Fibroblast of lung (primary cell): Measurements from ENCODE around the gene FBXL17. TPM values are rescaled to one million over a fixed set of nuclear protein-coding genes. Genes with fewer than 3 reads are reported as not detected.
A peak's percentile ranks its signal among the peaks of the same experiment; 100 is the strongest.

Experiments
- DNase-seq, 2 donors: peaks; one replicate each; pipeline versions ENCODE4 v3.0.0 to v3.0.0-alpha.2; 2010; ENCODE audit warnings: low read depth in 2 of 2
- H2AFZ ChIP-seq: 2 replicates; pipeline ENCODE4 v1.5.1; 2012; ENCODE audit warnings: low read length, control low read depth, inconsistent platforms
- H3K27ac ChIP-seq: 2 replicates; pipeline ENCODE4 v1.5.1; 2011; ENCODE audit warnings: low read length, control low read depth; ENCODE audit not compliant: insufficient read depth
- H3K27me3 ChIP-seq: 2 replicates; pipeline ENCODE4 v1.5.1; 2011; ENCODE audit warnings: mild to moderate bottlenecking, low read length; ENCODE audit not compliant: control insufficient read depth, insufficient read depth
- H3K36me3 ChIP-seq: 2 replicates; pipeline ENCODE4 v1.5.1; 2011; ENCODE audit warnings: low read length; ENCODE audit not compliant: control insufficient read depth, insufficient read depth
- H3K4me1 ChIP-seq: 2 replicates; pipeline ENCODE4 v1.5.1; 2011; ENCODE audit warnings: low read length; ENCODE audit not compliant: control insufficient read depth, insufficient read depth; ENCODE audit errors: extremely low read depth
- H3K4me2 ChIP-seq: 2 replicates; pipeline ENCODE4 v1.5.1; 2011; ENCODE audit warnings: low read length, control low read depth; ENCODE audit not compliant: insufficient read depth; ENCODE audit errors: extremely low read depth
- H3K4me3 ChIP-seq, 4 experiments: fragments of 200-600 bp in 1 of 4; sonication (generic) in 1 of 4; replicated peaks in 1 of 4; 2 replicates each; pipeline ENCODE4 v1.5.1; 2011 to 2016; ENCODE audit warnings: low read length in 4 of 4, low read depth in 3 of 4, mild to moderate bottlenecking in 3 of 4, control low read depth in 2 of 4, inconsistent platforms in 1 of 4, mixed read lengths in 1 of 4; ENCODE audit not compliant: insufficient read depth in 1 of 4; ENCODE audit errors: control extremely low read depth in 1 of 4
- H3K79me2 ChIP-seq: 2 replicates; pipeline ENCODE4 v1.5.1; 2012; ENCODE audit warnings: mild to moderate bottlenecking, low read length, inconsistent platforms; ENCODE audit not compliant: control insufficient read depth, insufficient read depth
- H3K9ac ChIP-seq: 2 replicates; pipeline ENCODE4 v1.5.1; 2011; ENCODE audit warnings: mild to moderate bottlenecking, low read length, control low read depth; ENCODE audit not compliant: insufficient read depth
- H3K9me3 ChIP-seq: 2 replicates; pipeline ENCODE4 v1.5.1; 2012; ENCODE audit warnings: low read depth, low read length; ENCODE audit not compliant: control insufficient read depth, insufficient read depth
- H4K20me1 ChIP-seq: 2 replicates; pipeline ENCODE4 v1.5.1; 2011; ENCODE audit warnings: low read length; ENCODE audit not compliant: control insufficient read depth, insufficient read depth; ENCODE audit errors: extremely low read depth
- EZH2 ChIP-seq: IDR thresholded peaks from 2 replicates; pipeline ENCODE4 v1.5.1; 2012; ENCODE audit warnings: low read length, control low read depth, mild to moderate bottlenecking; ENCODE audit errors: missing control alignments
- polyA plus RNA-seq, 2 donors: library from polyadenylated mRNA; depleted of rRNA in 1 of 2; stranded (reverse) in 1 of 2; unstranded in 1 of 2; fragments of >200 nt; gene quantifications; 2 replicates each; pipeline ENCODE4 v1.2.1, GENCODE V29; 2011 to 2012; ENCODE audit warnings: missing spikeins in 1 of 2
- total RNA-seq: library from RNA; depleted of rRNA; stranded (reverse); fragments of >200 nt; gene quantifications from 2 replicates; pipeline ENCODE4 v1.2.1, GENCODE V29; 2014
- TF ChIP-seq, protein P1 (sequence below), 2 donors: IDR thresholded peaks in 1 of 2; conservative IDR thresholded peaks in 1 of 2; 1 replicate in 1 of 2; 2 replicates in 1 of 2; pipeline ENCODE4 v1.5.1; 2011 to 2012; ENCODE audit warnings: low read length in 2 of 2, control low read depth in 1 of 2, inconsistent platforms in 1 of 2, low read depth in 1 of 2, mild to moderate bottlenecking in 1 of 2

Gene FBXL17
- total and polyA plus RNA-seq, 2 donors (not counting 1 experiment from before 2014, with no cell fraction given): 7.1 to 8.3 TPM

DNA sequence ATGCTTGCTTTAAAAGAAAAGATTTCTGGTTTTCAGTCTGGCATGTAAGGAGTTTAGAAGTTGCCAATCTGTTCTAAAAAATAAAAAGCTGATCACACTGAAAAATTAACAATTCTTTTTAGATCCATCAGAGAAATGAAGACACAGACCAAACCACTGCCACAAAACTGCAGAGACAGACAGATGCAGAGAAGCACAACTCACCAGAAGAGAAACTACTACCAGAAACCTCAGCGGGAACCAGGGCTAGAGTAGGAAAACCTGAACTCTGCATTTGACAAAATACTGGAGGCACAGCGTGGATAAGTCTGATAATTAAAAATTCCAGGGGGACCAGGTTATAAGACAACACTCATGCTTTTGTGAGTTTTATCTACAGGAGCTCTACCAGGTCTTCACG, 28.8 kb downstream of the FBXL17 start:
- Histone ChIP-seq H3K36me3 (no peaks in the 10 kb centered on the region), H3K4me2 (no peak overlapping the region), H4K20me1 (no peaks in the 10 kb centered on the region), H3K27me3 (no peaks in the 10 kb centered on the region), H3K79me2 (no peaks in the 10 kb centered on the region), H3K9ac (no peak overlapping the region), H3K27ac (no peak overlapping the region), H2AFZ (no peak overlapping the region), H3K9me3 (no peaks in the 10 kb centered on the region), H3K4me3 (no peak overlapping the region), H3K4me1 (no peaks in the 10 kb centered on the region)
- TF ChIP-seq EZH2: no peak
- TF ChIP-seq, protein P1, sequence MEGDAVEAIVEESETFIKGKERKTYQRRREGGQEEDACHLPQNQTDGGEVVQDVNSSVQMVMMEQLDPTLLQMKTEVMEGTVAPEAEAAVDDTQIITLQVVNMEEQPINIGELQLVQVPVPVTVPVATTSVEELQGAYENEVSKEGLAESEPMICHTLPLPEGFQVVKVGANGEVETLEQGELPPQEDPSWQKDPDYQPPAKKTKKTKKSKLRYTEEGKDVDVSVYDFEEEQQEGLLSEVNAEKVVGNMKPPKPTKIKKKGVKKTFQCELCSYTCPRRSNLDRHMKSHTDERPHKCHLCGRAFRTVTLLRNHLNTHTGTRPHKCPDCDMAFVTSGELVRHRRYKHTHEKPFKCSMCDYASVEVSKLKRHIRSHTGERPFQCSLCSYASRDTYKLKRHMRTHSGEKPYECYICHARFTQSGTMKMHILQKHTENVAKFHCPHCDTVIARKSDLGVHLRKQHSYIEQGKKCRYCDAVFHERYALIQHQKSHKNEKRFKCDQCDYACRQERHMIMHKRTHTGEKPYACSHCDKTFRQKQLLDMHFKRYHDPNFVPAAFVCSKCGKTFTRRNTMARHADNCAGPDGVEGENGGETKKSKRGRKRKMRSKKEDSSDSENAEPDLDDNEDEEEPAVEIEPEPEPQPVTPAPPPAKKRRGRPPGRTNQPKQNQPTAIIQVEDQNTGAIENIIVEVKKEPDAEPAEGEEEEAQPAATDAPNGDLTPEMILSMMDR (conservative IDR thresholded peaks at IDR 0.05 in 1 of 2, IDR thresholded peaks at IDR 0.05 in 1 of 2; ENCODE audit: low read depth in 1 of 2, low read length in 2 of 2): no peak
- DNase-seq: no peak

DNA sequence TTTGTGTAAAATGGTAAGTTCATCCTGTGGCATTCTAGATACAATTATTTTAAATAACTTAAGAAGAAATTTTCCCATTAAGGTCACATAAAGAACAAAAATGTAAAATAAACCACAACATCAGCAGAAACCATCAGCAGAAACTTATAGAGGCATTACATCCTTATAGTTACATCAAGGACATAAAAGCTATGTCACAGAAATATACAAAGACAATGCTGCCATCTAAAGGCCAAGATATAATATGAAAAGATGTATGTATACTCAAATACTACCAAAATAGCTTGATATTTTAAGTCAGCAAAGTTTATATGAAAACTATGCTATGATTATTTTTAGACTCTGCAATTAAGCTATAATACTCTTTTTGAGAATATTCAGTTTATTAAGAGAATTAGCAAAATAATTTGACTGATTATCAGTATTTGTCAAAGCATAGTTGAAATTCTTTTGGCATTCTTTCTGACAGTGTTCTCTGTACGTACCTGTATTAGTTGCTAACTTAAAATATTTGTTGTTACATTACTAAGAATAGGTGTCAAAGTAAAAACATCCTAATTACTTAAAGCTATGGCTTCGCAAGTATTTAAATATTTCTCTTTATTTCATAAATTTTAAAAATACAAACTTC, 36.2 kb downstream of the FBXL17 start:
- peak; percentile 41 to 75 for DNase-seq
- TF ChIP-seq, protein P1 (conservative IDR thresholded peaks at IDR 0.05 in 1 of 2, IDR thresholded peaks at IDR 0.05 in 1 of 2; ENCODE audit: low read depth in 1 of 2, low read length in 2 of 2): peak in 1 of 2 donors; percentile 13
- no peak for TF ChIP-seq EZH2
- no peaks in the 10 kb centered on the region for H3K27me3 ChIP-seq

DNA sequence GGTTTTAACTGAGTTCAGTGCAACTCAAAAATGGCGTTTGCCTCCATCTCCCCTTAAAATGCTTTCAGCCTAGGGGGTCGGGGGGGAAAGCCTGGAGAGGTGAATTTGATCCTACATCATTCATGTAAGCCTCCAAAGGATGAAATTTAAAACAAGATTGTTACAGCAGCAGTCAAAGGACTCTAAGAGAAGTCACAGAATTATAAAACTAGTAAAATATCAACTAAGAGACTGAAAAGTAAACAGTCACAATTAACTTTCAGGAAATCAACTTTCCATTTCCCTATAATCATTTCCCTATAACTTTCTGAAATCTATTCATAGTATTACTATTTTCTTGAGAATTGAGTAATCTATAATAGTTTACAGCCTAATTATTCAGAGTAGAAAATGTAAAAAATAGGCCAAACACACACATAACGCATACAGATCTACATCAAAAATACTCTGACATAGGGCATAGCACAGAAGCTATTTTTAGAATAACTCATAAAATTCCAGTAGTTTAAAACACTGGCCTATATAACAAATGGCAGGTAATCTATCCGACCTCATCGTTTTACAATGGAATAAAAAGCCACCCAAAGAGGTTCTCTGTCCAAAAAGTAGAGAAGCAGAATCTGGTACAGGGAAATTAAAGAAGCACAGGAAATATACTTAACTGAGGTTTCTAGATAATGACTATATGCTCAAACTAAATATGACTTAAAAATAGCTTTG, 37.6 kb downstream of the FBXL17 start:
- Histone ChIP-seq H3K4me1 (no peaks in the 10 kb centered on the region), H3K27me3 (no peaks in the 10 kb centered on the region), H3K9ac (no peak overlapping the region), H3K9me3 (no peaks in the 10 kb centered on the region), H3K27ac (no peak overlapping the region), H3K36me3 (no peaks in the 10 kb centered on the region), H3K4me3 (no peak overlapping the region), H4K20me1 (no peaks in the 10 kb centered on the region), H2AFZ (no peak overlapping the region), H3K4me2 (no peak overlapping the region), H3K79me2 (no peaks in the 10 kb centered on the region)
- TF ChIP-seq EZH2: no peak
- TF ChIP-seq, protein P1 (conservative IDR thresholded peaks at IDR 0.05 in 1 of 2, IDR thresholded peaks at IDR 0.05 in 1 of 2; ENCODE audit: low read depth in 1 of 2, low read length in 2 of 2): no peak
- no peak for DNase-seq

More for the DNA sequence above, 36.2 kb downstream of the FBXL17 start:
- Histone ChIP-seq H3K4me2 (no peak overlapping the region), H2AFZ (no peak overlapping the region), H3K9me3 (no peaks in the 10 kb centered on the region), H3K4me1 (no peaks in the 10 kb centered on the region), H3K27ac (no peak overlapping the region), H3K4me3 (no peak overlapping the region), H3K36me3 (no peaks in the 10 kb centered on the region), H4K20me1 (no peaks in the 10 kb centered on the region), H3K79me2 (no peaks in the 10 kb centered on the region), H3K9ac (no peak overlapping the region)
